Esophagus squamous epithelium (tissue), 5 donors: ENCODE data around the gene NMU. TPM values are rescaled to one million over a fixed set of nuclear protein-coding genes. Genes with fewer than 3 reads are reported as not detected.
"Not testable (repeated sequence)": the region's sequence is repeated elsewhere in the genome, so short reads cannot be mapped to it uniquely, and the experiment has no call there.

Experiments used
- DNase-seq: peaks from one replicate; lab custom pipeline; 2025; lab: John Stamatoyannopoulos, UW
- H3K27ac ChIP-seq, 4 donors: fragments of 200-600 bp; sonication (generic); one replicate each; pipeline ENCODE4 v1.5.1; 2016 to 2019; ENCODE audit warnings: mild to moderate bottlenecking in 1 of 4
- H3K27me3 ChIP-seq, 4 donors: fragments of 200-600 bp; sonication (generic); 1 replicate in 3 of 4; 2 replicates in 1 of 4; pipeline versions ENCODE4 v1.5.1 to v1.6.0; 2017 to 2021; ENCODE audit warnings: antibody characterized with exemption in 1 of 4
- H3K36me3 ChIP-seq, 3 donors: fragments of 200-600 bp; sonication (generic); one replicate each; pipeline ENCODE4 v1.5.1; 2016 to 2019
- H3K4me1 ChIP-seq, 3 donors: fragments of 200-600 bp; sonication (generic); one replicate each; pipeline ENCODE4 v1.5.1; 2017 to 2019
- H3K4me3 ChIP-seq, 4 donors: fragments of 200-600 bp; sonication (generic); 1 replicate in 3 of 4; 2 replicates in 1 of 4; pipeline ENCODE4 v1.5.1; 2016 to 2019; ENCODE audit warnings: mild to moderate bottlenecking in 2 of 4, moderate library complexity in 1 of 4
- H3K9me3 ChIP-seq, 3 donors: fragments of 200-600 bp; sonication (generic); one replicate each; pipeline ENCODE4 v1.5.1; 2016 to 2019
- CTCF ChIP-seq, 6 experiments: fragments of 450-650 bp in 4 of 6; fragments of 200-600 bp in 2 of 6; sonication (generic) in 2 of 6; IDR thresholded peaks; one replicate each; pipeline ENCODE4 v1.5.1; 2016 to 2019; ENCODE audit warnings: antibody characterized with exemption in 6 of 6, mild to moderate bottlenecking in 4 of 6, moderate library complexity in 4 of 6
- POLR2A ChIP-seq, 4 donors: fragments of 450-650 bp; IDR thresholded peaks; one replicate each; pipeline ENCODE4 v1.6.1; 2017; ENCODE audit warnings: antibody characterized with exemption in 4 of 4, mild to moderate bottlenecking in 4 of 4, moderate library complexity in 3 of 4
- WGBS, 2 donors: methylation state at CpG; one replicate each; pipeline ENCODE4 v1.1.5; 2018; 5-methylcytosine and 5-hydroxymethylcytosine counted together
- intact Hi-C: fragments of 100-400 bp; cut with DNase I; formaldehyde crosslinking; loops from one replicate; pipeline ENCODE4 v1.15.0; 2022
- total RNA-seq, 4 donors: library from RNA; depleted of rRNA; stranded (reverse); fragments of >200 nt; gene quantifications; one replicate each; pipeline ENCODE4 v1.1.0, GENCODE V29; 2016
- donor health status: DM: yes; HTN: yes; CAD: no.

NMU gene
- total RNA-seq, 4 donors from 2014 or later: 110 to 137 (median 116) TPM

DNA sequence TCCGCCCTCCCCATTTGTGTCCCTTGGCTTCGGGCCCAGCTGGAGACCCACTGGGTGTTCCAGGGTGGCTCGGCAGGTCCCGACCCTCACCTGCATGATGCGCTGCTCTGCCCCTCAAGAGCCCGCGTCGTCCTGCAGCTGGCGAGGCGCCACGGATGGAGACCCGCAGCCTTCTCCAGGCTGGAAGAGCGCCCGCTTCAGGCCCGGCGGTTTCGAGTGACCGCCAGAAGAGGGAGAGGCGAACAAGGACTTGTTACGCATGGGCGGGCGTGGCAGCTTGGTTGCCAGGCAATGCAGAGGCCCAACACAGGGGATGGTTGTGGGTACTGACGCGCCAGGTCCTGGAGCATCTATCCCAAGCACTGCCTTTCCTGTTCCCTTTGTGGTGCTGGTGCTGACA lies 44.1 kb downstream of the NMU start, which contains the start of gene PDCL2:
PDCL2 (minus strand) TSS at position 232 of the 400 bp plus-strand sequence; CDS start at position 96, 136 bp downstream.
- WGBS, 2 donors: 91 to 96% methylated on average over 6 to 18 of the region's 24 CpGs
- Histone ChIP-seq H3K9me3 (peaks cover 0 to 6% (median 0%) of the 10 kb centered on the region in 3 donors), H3K4me1 (no peaks in the 10 kb centered on the region), H3K4me3 (no peak within 1 kb of the TSS), H3K27ac (no peak within 1 kb of the TSS), H3K36me3 (no peaks in the 10 kb centered on the region), H3K27me3 (no peaks in the 10 kb centered on the region)
- TF ChIP-seq POLR2A (IDR thresholded peaks at IDR 0.05): no peak
- no peak for TF ChIP-seq CTCF (IDR thresholded peaks at IDR 0.05)
- no peak for DNase-seq
- intact Hi-C loops: no loop called here

GRCh38 chr4:55588160-55588559 lies 47.9 kb downstream of the NMU start:
- Histone ChIP-seq H3K27me3 (no peaks in the 10 kb centered on the region), H3K4me3 (no peak overlapping the region), H3K9me3 (peaks cover 0 to 12% (median 7%) of the 10 kb centered on the region in 3 donors), H3K4me1 (no peaks in the 10 kb centered on the region), H3K36me3 (no peaks in the 10 kb centered on the region), H3K27ac (no peak overlapping the region)
- WGBS, 2 donors: 81 to 82% methylated on average over 2 of the region's 2 CpGs
- intact Hi-C loops: no loop called here
- no peak for TF ChIP-seq POLR2A (IDR thresholded peaks at IDR 0.05)
- TF ChIP-seq CTCF (IDR thresholded peaks at IDR 0.05): no peak
- no peak for DNase-seq

GRCh38 chr4:55582773-55583172 lies 53.3 kb downstream of the NMU start:
- H3K4me1 ChIP-seq, intact Hi-C loops, H3K4me3 ChIP-seq, H3K27me3 ChIP-seq, DNase-seq, H3K36me3 ChIP-seq, H3K27ac ChIP-seq: not testable (repeated sequence)
- WGBS, 2 donors: 100% methylated on average over 2 of the region's 2 CpGs
- peaks cover 0 to 11% (median 9%) of the 10 kb centered on the region in 3 donors for H3K9me3 ChIP-seq

- intact Hi-C loops: no loop called here
- no peak overlapping the region for H3K4me3 ChIP-seq
- H3K36me3 ChIP-seq: no peaks in the 10 kb centered on the region
- no peaks in the 10 kb centered on the region for H3K27me3 ChIP-seq
- H3K9me3 ChIP-seq: peaks cover 4 to 27% (median 26%) of the 10 kb centered on the region in 3 donors
- TF ChIP-seq POLR2A (IDR thresholded peaks at IDR 0.05): no peak
- TF ChIP-seq CTCF (IDR thresholded peaks at IDR 0.05): no peak
- no peak overlapping the region for H3K27ac ChIP-seq
- no peaks in the 10 kb centered on the region for H3K4me1 ChIP-seq
- DNase-seq: no peak
These were observed 57.6 kb downstream of the NMU start for GRCh38 chr4:55578341-55579010.

- WGBS, 2 donors: 68 to 88% methylated on average over 1 of the region's 1 CpG
- Histone ChIP-seq H3K4me3 (no peak overlapping the region), H3K4me1 (no peaks in the 10 kb centered on the region), H3K27me3 (no peaks in the 10 kb centered on the region), H3K9me3 (peaks cover 4 to 20% (median 19%) of the 10 kb centered on the region in 3 donors), H3K36me3 (no peaks in the 10 kb centered on the region), H3K27ac (no peak overlapping the region)
- DNase-seq: no peak
- TF ChIP-seq CTCF (IDR thresholded peaks at IDR 0.05) (no peak), POLR2A (IDR thresholded peaks at IDR 0.05) (no peak)
- intact Hi-C loops: no loop called here
These were observed 60.6 kb downstream of the NMU start for GRCh38 chr4:55575513-55575912.
